Middle frontal gyrus (tissue), 1 donor: ENCODE measurements around the gene FOS.
"Not testable (repeated sequence)": the region's sequence is repeated elsewhere in the genome, so short reads cannot be mapped to it uniquely, and the experiment has no call there.

ENCODE experiments used
- DNase-seq: peaks from one replicate; pipeline ENCODE4 v3.0.0-alpha.2; 2015; ENCODE audit warnings: low spot score; ENCODE audit errors: extremely low spot score

Gene FOS

GRCh38 chr14:75278422-75279152 is at the start of gene FOS:
FOS (plus strand) TSS chr14:75278828; CDS start chr14:75278983, 155 bp downstream.
- DNase-seq, result peak; percentile 80

- no peak for DNase-seq
These were observed 48.9 kb upstream of the FOS start for GRCh38 chr14:75229661-75230139.

GRCh38 chr14:75230140-75230792 is 48.4 kb upstream of the FOS start:
- no peak for DNase-seq

GRCh38 chr14:75231320-75231719 is 47.3 kb upstream of the FOS start:
- no peak for DNase-seq

GRCh38 chr14:75232191-75232590 is 46.4 kb upstream of the FOS start:
- DNase-seq, result no peak

GRCh38 chr14:75232597-75232996 is 46.0 kb upstream of the FOS start:
- DNase-seq, result no peak

- DNase-seq, result no peak
These were observed 44.2 kb upstream of the FOS start for GRCh38 chr14:75234173-75235115.

GRCh38 chr14:75235198-75235597 is 43.4 kb upstream of the FOS start:
- not testable (repeated sequence) for DNase-seq

- no peak for DNase-seq
These were observed 42.2 kb upstream of the FOS start for GRCh38 chr14:75236467-75236866.

GRCh38 chr14:75236901-75237419 is 41.7 kb upstream of the FOS start:
- DNase-seq, result no peak

- DNase-seq, result no peak
These were observed 39.7 kb upstream of the FOS start for GRCh38 chr14:75238756-75239455.

- no peak for DNase-seq
These were observed 37.8 kb upstream of the FOS start for GRCh38 chr14:75240781-75241180.

- DNase-seq, result no peak
These were observed 35.9 kb upstream of the FOS start for GRCh38 chr14:75242546-75243273.

GRCh38 chr14:75244121-75244520 is 34.5 kb upstream of the FOS start:
- DNase-seq, result no peak

- DNase-seq, result no peak
These were observed 31.9 kb upstream of the FOS start for GRCh38 chr14:75246546-75247285.

- DNase-seq, result no peak
These were observed 31.2 kb upstream of the FOS start for GRCh38 chr14:75247286-75247922.

GRCh38 chr14:75247939-75248338 is 30.7 kb upstream of the FOS start:
- no peak for DNase-seq

GRCh38 chr14:75249251-75249957 is 29.2 kb upstream of the FOS start:
- DNase-seq, result no peak
